Adrenal gland (tissue), 5 donors: ENCODE results near the gene MYT1.

Experiments used
- POLR2A ChIP-seq, 2 donors: fragments of 450-650 bp; IDR thresholded peaks; one replicate each; pipeline ENCODE4 v1.6.1; 2017; ENCODE audit warnings: antibody characterized with exemption in 2 of 2, mild to moderate bottlenecking in 2 of 2, moderate library complexity in 1 of 2
- TF ChIP-seq, protein P1 (sequence below), 6 experiments: fragments of 450-650 bp in 4 of 6; fragments of 200-600 bp in 2 of 6; sonication (generic) in 1 of 6; IDR thresholded peaks; 1 replicate in 5 of 6; 2 replicates in 1 of 6; pipeline versions ENCODE4 v1.5.1 to v1.8.0; 2016 to 2021; ENCODE audit warnings: antibody characterized with exemption in 6 of 6, mild to moderate bottlenecking in 2 of 6, moderate library complexity in 1 of 6
- donor health status: DM: no; HTN: no; CAD: no.

- TF ChIP-seq, protein P1, sequence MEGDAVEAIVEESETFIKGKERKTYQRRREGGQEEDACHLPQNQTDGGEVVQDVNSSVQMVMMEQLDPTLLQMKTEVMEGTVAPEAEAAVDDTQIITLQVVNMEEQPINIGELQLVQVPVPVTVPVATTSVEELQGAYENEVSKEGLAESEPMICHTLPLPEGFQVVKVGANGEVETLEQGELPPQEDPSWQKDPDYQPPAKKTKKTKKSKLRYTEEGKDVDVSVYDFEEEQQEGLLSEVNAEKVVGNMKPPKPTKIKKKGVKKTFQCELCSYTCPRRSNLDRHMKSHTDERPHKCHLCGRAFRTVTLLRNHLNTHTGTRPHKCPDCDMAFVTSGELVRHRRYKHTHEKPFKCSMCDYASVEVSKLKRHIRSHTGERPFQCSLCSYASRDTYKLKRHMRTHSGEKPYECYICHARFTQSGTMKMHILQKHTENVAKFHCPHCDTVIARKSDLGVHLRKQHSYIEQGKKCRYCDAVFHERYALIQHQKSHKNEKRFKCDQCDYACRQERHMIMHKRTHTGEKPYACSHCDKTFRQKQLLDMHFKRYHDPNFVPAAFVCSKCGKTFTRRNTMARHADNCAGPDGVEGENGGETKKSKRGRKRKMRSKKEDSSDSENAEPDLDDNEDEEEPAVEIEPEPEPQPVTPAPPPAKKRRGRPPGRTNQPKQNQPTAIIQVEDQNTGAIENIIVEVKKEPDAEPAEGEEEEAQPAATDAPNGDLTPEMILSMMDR (IDR thresholded peaks at IDR 0.05): no peak
- TF ChIP-seq POLR2A (IDR thresholded peaks at IDR 0.05): no peak
Observed at GRCh38 chr20:64206614-64207013, 42.4 kb downstream of the MYT1 start.
